Caco-2 (cell line): ENCODE data around the gene SV2C. TPM values are rescaled to one million over a fixed set of nuclear protein-coding genes. Genes with fewer than 3 reads are reported as not detected.

Source experiments
- BruUV-seq: library from RNA; stranded (reverse); fragments of 400-500 nt; replicated peaks from 2 replicates; lab custom pipeline; 2021; lab: Mats Ljungman, UMichigan
- CTCF ChIA-PET: fragments of 300-600 bp; sonication (Branson Sonifier 250); formaldehyde crosslinking; loops from one replicate; lab custom pipeline; 2022; ENCODE audit warnings: antibody characterized with exemption; lab: Charles Lee
- POLR2A ChIA-PET: fragments of 300-600 bp; sonication (Branson Sonifier 250); formaldehyde crosslinking; loops from one replicate; lab custom pipeline; 2022; ENCODE audit warnings: antibody characterized with exemption; lab: Charles Lee
- DNase-seq, 2 experiments: peaks; one replicate each; pipeline versions ENCODE4 v3.0.0 to v3.0.0-alpha.2; 2020 to 2022
- H3K27me3 ChIP-seq: replicated peaks from 2 replicates; pipeline ENCODE4 v1.6.0; 2011; ENCODE audit warnings: low read length; ENCODE audit not compliant: control insufficient read depth, insufficient read depth
- H3K36me3 ChIP-seq: 2 replicates; pipeline ENCODE4 v1.5.1; 2011; ENCODE audit warnings: low read length; ENCODE audit not compliant: control insufficient read depth, insufficient read depth
- H3K4me1 ChIP-seq: fragments of 250-450 bp; sonication (Bioruptor Pico); 2 replicates; pipeline ENCODE4 v1.5.1; 2020; ENCODE audit warnings: mild to moderate bottlenecking
- H3K4me3 ChIP-seq: 2 replicates; pipeline ENCODE4 v1.5.1; 2011; ENCODE audit warnings: low read depth, mild to moderate bottlenecking, control low read depth, low read length
- H3K9me3 ChIP-seq: fragments of 250-450 bp; sonication (Bioruptor Pico); 2 replicates; pipeline ENCODE4 v1.5.1; 2020; ENCODE audit warnings: mild to moderate bottlenecking, moderate library complexity
- H3K27ac Mint-ChIP-seq: one replicate; pipeline ENCODE4 v1.8.0; 2022; ENCODE audit warnings: mixed read lengths; ENCODE audit not compliant: unreplicated experiment
- H3K27me3 Mint-ChIP-seq: one replicate; pipeline ENCODE4 v1.8.0; 2022; ENCODE audit warnings: mixed read lengths; ENCODE audit not compliant: insufficient read depth, unreplicated experiment
- H3K36me3 Mint-ChIP-seq: one replicate; pipeline ENCODE4 v1.8.0; 2022; ENCODE audit warnings: mild to moderate bottlenecking, mixed read lengths; ENCODE audit not compliant: insufficient read depth, unreplicated experiment
- H3K4me1 Mint-ChIP-seq: one replicate; pipeline ENCODE4 v1.8.0; 2022; ENCODE audit warnings: low read depth, mixed read lengths; ENCODE audit not compliant: unreplicated experiment
- H3K4me3 Mint-ChIP-seq: one replicate; pipeline ENCODE4 v1.8.0; 2022; ENCODE audit warnings: mild to moderate bottlenecking, moderate library complexity, mixed read lengths; ENCODE audit not compliant: unreplicated experiment
- H3K9me3 Mint-ChIP-seq: one replicate; pipeline ENCODE4 v1.8.0; 2022; ENCODE audit warnings: mixed read lengths; ENCODE audit not compliant: unreplicated experiment
- intact Hi-C: fragments of 100-400 bp; cut with micrococcal nuclease; formaldehyde crosslinking; loops from one replicate; pipeline ENCODE4 v1.10.0; 2022; ENCODE audit not compliant: unreplicated experiment
- total RNA-seq: library from RNA; stranded (reverse); gene quantifications from 2 replicates; pipeline ENCODE4 v1.2.3, GENCODE V29; 2022
- TF ChIP-seq, protein P1 (sequence below), 2 experiments: fragments of 200-600 bp in 1 of 2; IDR thresholded peaks; 1 replicate in 1 of 2; 2 replicates in 1 of 2; pipeline versions ENCODE4 v1.5.1 to v1.8.0; 2011 to 2022; ENCODE audit warnings: antibody characterized with exemption in 1 of 2, control low read depth in 1 of 2, inconsistent platforms in 1 of 2, low read depth in 1 of 2, low read length in 1 of 2, mild to moderate bottlenecking in 1 of 2, moderate library complexity in 1 of 2; ENCODE audit not compliant: insufficient read depth in 1 of 2, severe bottlenecking in 1 of 2, unreplicated experiment in 1 of 2

Gene SV2C
- total RNA-seq, 1 experiment from 2014 or later, result not detected

DNA sequence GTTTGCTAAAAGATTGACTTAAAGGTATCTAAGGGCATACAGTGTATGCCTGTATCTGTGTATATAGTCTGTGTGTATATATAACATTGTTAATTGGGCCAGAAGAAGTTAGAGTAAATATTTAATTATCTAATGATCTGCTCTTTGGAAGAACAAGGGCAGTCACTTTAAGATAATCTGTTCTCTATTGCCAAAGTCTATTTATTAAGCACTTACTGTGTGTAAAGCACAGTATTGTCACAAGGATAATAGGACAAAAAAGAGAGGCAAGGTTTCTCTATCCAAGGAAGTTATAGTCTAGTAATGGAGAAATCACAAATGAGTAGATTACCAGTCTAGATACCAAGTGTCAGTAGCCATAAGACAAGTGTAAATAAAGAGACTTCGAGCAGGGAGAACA lies 51.5 kb downstream of the SV2C start:
- intact Hi-C loops, result no loop called here
- Histone ChIP-seq H3K36me3 (no peaks in the 10 kb centered on the region), H3K27me3 (peaks cover 2% of the 10 kb centered on the region), H3K4me1 (no peaks in the 10 kb centered on the region), H3K4me3 (no peak overlapping the region), H3K9me3 (no peaks in the 10 kb centered on the region)
- CTCF ChIA-PET, result no interaction called here
- no peaks in the 10 kb centered on the region for H3K36me3 Mint-ChIP-seq
- H3K4me3 Mint-ChIP-seq, result no peak overlapping the region
- no peaks in the 10 kb centered on the region for H3K9me3 Mint-ChIP-seq
- H3K27ac Mint-ChIP-seq, result no peak overlapping the region
- POLR2A ChIA-PET, result interaction anchor here (0.6 kb wide), 1 partner anchor 77 kb away, joined by 3 read pairs; no protein-coding TSS in a partner anchor
- TF ChIP-seq, protein P1, sequence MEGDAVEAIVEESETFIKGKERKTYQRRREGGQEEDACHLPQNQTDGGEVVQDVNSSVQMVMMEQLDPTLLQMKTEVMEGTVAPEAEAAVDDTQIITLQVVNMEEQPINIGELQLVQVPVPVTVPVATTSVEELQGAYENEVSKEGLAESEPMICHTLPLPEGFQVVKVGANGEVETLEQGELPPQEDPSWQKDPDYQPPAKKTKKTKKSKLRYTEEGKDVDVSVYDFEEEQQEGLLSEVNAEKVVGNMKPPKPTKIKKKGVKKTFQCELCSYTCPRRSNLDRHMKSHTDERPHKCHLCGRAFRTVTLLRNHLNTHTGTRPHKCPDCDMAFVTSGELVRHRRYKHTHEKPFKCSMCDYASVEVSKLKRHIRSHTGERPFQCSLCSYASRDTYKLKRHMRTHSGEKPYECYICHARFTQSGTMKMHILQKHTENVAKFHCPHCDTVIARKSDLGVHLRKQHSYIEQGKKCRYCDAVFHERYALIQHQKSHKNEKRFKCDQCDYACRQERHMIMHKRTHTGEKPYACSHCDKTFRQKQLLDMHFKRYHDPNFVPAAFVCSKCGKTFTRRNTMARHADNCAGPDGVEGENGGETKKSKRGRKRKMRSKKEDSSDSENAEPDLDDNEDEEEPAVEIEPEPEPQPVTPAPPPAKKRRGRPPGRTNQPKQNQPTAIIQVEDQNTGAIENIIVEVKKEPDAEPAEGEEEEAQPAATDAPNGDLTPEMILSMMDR (IDR thresholded peaks at IDR 0.05; ENCODE audit: insufficient read depth in 1 of 2, low read depth in 1 of 2, low read length in 1 of 2, severe bottlenecking in 1 of 2, unreplicated experiment in 1 of 2), result no peak
- BruUV-seq, result no TSS peak
- DNase-seq, result no peak
- no peaks in the 10 kb centered on the region for H3K4me1 Mint-ChIP-seq
- H3K27me3 Mint-ChIP-seq, result peaks cover 21% of the 10 kb centered on the region

- H3K27ac Mint-ChIP-seq, result no peak overlapping the region
- no peak overlapping the region for H3K4me3 ChIP-seq
- no peaks in the 10 kb centered on the region for H3K4me1 Mint-ChIP-seq
- H3K9me3 ChIP-seq, result no peaks in the 10 kb centered on the region
- ChIA-PET CTCF (no interaction called here), POLR2A (no interaction called here)
- peaks cover 13% of the 10 kb centered on the region for H3K27me3 Mint-ChIP-seq
- no peaks in the 10 kb centered on the region for H3K9me3 Mint-ChIP-seq
- H3K36me3 Mint-ChIP-seq, result no peaks in the 10 kb centered on the region
- no peaks in the 10 kb centered on the region; the same call in 1 of the 2 replicates for H3K27me3 ChIP-seq
- H3K36me3 ChIP-seq, result no peaks in the 10 kb centered on the region
- BruUV-seq, result no TSS peak
- H3K4me1 ChIP-seq, result no peaks in the 10 kb centered on the region
- TF ChIP-seq, protein P1 (IDR thresholded peaks at IDR 0.05; ENCODE audit: insufficient read depth in 1 of 2, low read depth in 1 of 2, low read length in 1 of 2, severe bottlenecking in 1 of 2, unreplicated experiment in 1 of 2), result no peak
- no peak overlapping the region for H3K4me3 Mint-ChIP-seq
- intact Hi-C loops, result no loop called here
- no peak for DNase-seq
Observed at GRCh38 chr5:76137887-76138542, 54.8 kb downstream of the SV2C start.

GRCh38 chr5:76143884-76144283 lies 60.7 kb downstream of the SV2C start:
- no peak overlapping the region for H3K4me3 Mint-ChIP-seq
- CTCF ChIA-PET, result no interaction called here

More at GRCh38 chr5:76143884-76144283, 60.7 kb downstream of the SV2C start:
- POLR2A ChIA-PET, result no interaction called here
- H3K36me3 Mint-ChIP-seq, result no peaks in the 10 kb centered on the region
- Histone ChIP-seq H3K9me3 (no peaks in the 10 kb centered on the region), H3K27me3 (no peaks in the 10 kb centered on the region), H3K4me1 (no peaks in the 10 kb centered on the region), H3K36me3 (no peaks in the 10 kb centered on the region), H3K4me3 (no peak overlapping the region)
- TF ChIP-seq, protein P1 (IDR thresholded peaks at IDR 0.05; ENCODE audit: insufficient read depth in 1 of 2, low read depth in 1 of 2, low read length in 1 of 2, severe bottlenecking in 1 of 2, unreplicated experiment in 1 of 2), result no peak
- DNase-seq, result no peak
- no peak overlapping the region for H3K27ac Mint-ChIP-seq
- BruUV-seq, result no TSS peak
- H3K4me1 Mint-ChIP-seq, result no peaks in the 10 kb centered on the region
- no peaks in the 10 kb centered on the region for H3K9me3 Mint-ChIP-seq
- H3K27me3 Mint-ChIP-seq, result peaks cover 13% of the 10 kb centered on the region
- intact Hi-C loops, result no loop called here
